Neuronal stem cell (in vitro differentiated cells): ENCODE data around the gene SEC61B. TPM values are rescaled to one million over a fixed set of nuclear protein-coding genes. Genes with fewer than 3 reads are reported as not detected.

Experiments used
- small RNA-seq: library from polyadenylated mRNA; stranded (forward); fragments of <200 nt; extraction: miRNeasy Mini kit (QIAGEN cat#:217004); gene quantifications from one replicate; pipeline ENCODE3, GENCODE V24; 2013; ENCODE audit not compliant: insufficient read depth

Gene SEC61B

Small RNAs within 50 kb of the gene (small RNA-seq; reads per million reads assigned to genes)
- gene RN7SL794P = not detected
